ENCODE measurements around the gene CD200R1. TPM values are rescaled to one million over a fixed set of nuclear protein-coding genes. Genes with fewer than 3 reads are reported as not detected.

CD200R1 gene
- total and polyA plus RNA-seq, 7 experiments from 2014 or later = 11.2 to 22.9 (median 18.8) TPM

- ChIA-PET POLR2A (interaction anchor here (1.8 to 11.8 kb wide), 4 partner anchors 8 to 34 kb away, joined by 4 to 168 read pairs (median 58); partner anchors contain the start of genes CD200R1 and GTPBP8), CTCF (interaction anchor here (1.5 kb wide), 1 partner anchor 29 kb away, joined by 4 read pairs; no protein-coding TSS in a partner anchor)
- Histone ChIP-seq H3K4me3 (ENCODE audit: low read length) (no peak overlapping the region), H3K4me1 (ENCODE audit: control insufficient read depth in 2 of 2, insufficient read depth in 2 of 2, low read length in 2 of 2) (peaks cover 13 to 59% of the 10 kb centered on the region in 2 donors), H3K9me3 (ENCODE audit: control insufficient read depth in 2 of 3, low read length in 3 of 3) (no peaks in the 10 kb centered on the region), H3K27ac (ENCODE audit: low read depth, low read length) (peak overlapping the region; percentile 78), H3K36me3 (ENCODE audit: control insufficient read depth in 2 of 3, insufficient read depth in 3 of 3, low read length in 3 of 3) (peaks cover 0 to 19% (median 7%) of the 10 kb centered on the region in 3 experiments), H3K27me3 (ENCODE audit: control insufficient read depth in 2 of 2, insufficient read depth in 2 of 2, low read length in 2 of 2) (no peaks in the 10 kb centered on the region)
- ATAC-seq = no peak
- Mint-ChIP-seq H3K9me3 (no peaks in the 10 kb centered on the region), H3K4me1 (peaks cover 39 to 100% (median 97%) of the 10 kb centered on the region in 7 donors), H3K27me3 (no peaks in the 10 kb centered on the region), H3K27ac (peak overlapping the region in 8 of 9 donors; percentile 87 to 98 (median 93)), H3K4me3 (peak overlapping the region in 2 of 10 donors; percentile 34 to 81), H3K36me3 (peaks cover 12 to 49% (median 37%) of the 10 kb centered on the region in 5 donors)
- intact Hi-C loops (cut with micrococcal nuclease) = loop anchor here in 1 of 2 donors (5.0 to 10.0 kb wide), 2 partner anchors 533 to 876 kb away; partner anchors contain the start of gene GCSAM
- DNase-seq = no peak
Observed at GRCh38 chr3:113008117-113008516, 33.2 kb upstream of the CD200R1 start.

GRCh38 chr3:113006359-113007056 lies 31.6 kb upstream of the CD200R1 start:
- H3K27ac Mint-ChIP-seq = peak overlapping the region; percentile 85 to 98 (median 93)
- no peaks in the 10 kb centered on the region for H3K27me3 Mint-ChIP-seq
- Histone ChIP-seq H3K9me3 (ENCODE audit: control insufficient read depth in 2 of 3, low read length in 3 of 3) (no peaks in the 10 kb centered on the region), H3K27ac (ENCODE audit: low read depth, low read length) (peak overlapping the region; percentile 78), H3K4me1 (ENCODE audit: control insufficient read depth in 2 of 2, insufficient read depth in 2 of 2, low read length in 2 of 2) (peaks cover 22 to 67% of the 10 kb centered on the region in 2 donors), H3K36me3 (ENCODE audit: control insufficient read depth in 2 of 3, insufficient read depth in 3 of 3, low read length in 3 of 3) (peaks cover 0 to 23% (median 3%) of the 10 kb centered on the region in 3 experiments), H3K27me3 (ENCODE audit: control insufficient read depth in 2 of 2, insufficient read depth in 2 of 2, low read length in 2 of 2) (no peaks in the 10 kb centered on the region), H3K4me3 (ENCODE audit: low read length) (peak overlapping the region; percentile 24)
- intact Hi-C loops (cut with micrococcal nuclease) = loop anchor here in 1 of 2 donors (5.0 to 10.0 kb wide), 2 partner anchors 532 to 874 kb away; partner anchors contain the start of gene GCSAM
- DNase-seq (peak in 1 of 9 donors; percentile 49), ATAC-seq (no peak)
- ChIA-PET CTCF (interaction anchor here (0.6 to 2.6 kb wide), 5 partner anchors 10 to 272 kb away, joined by 3 to 7 read pairs (median 4); partner anchors contain the start of gene CD200R1), POLR2A (interaction anchor here (0.6 to 11.8 kb wide), 7 partner anchors 11 to 57 kb away, joined by 3 to 168 read pairs (median 6); partner anchors contain the start of genes CD200R1 and GTPBP8)
- H3K36me3 Mint-ChIP-seq = peaks cover 5 to 53% (median 32%) of the 10 kb centered on the region in 5 donors
- peaks cover 40 to 100% (median 96%) of the 10 kb centered on the region in 7 donors for H3K4me1 Mint-ChIP-seq
- peak overlapping the region; percentile 60 to 84 (median 82) for H3K4me3 Mint-ChIP-seq
- H3K9me3 Mint-ChIP-seq = no peaks in the 10 kb centered on the region

DNA sequence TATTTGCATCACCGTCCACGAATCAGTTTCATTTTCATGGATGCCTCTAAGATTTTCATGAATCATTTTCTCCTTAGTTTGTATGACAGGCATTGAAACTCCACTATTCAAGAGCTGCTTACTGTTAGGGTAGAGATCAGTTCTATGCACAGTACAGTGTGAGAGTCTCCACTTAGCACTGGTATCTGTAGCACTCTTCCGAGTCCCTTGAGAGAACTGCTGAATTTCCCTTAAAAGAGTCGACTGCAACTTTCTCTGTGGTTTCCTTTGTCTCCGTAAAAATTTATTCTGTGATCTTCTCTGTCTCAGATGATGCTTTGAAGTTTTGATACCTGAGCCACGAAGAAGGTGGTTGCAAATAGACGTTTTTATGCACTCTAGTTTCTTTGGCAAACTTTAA lies 30.7 kb upstream of the CD200R1 start:
- ChIA-PET CTCF (interaction anchor here (1.2 to 2.6 kb wide), 4 partner anchors 9 to 271 kb away, joined by 3 to 7 read pairs (median 4); partner anchors contain the start of gene CD200R1), POLR2A (interaction anchor here (10.5 to 11.8 kb wide), 2 partner anchors 12 to 14 kb away, joined by 106 to 168 read pairs; partner anchors contain the start of gene GTPBP8)
- no peaks in the 10 kb centered on the region for H3K27me3 Mint-ChIP-seq
- peak overlapping the region; percentile 60 to 84 (median 82) for H3K4me3 Mint-ChIP-seq
- peak overlapping the region; percentile 78 for H3K27ac ChIP-seq (ENCODE audit: low read depth, low read length)
- H3K4me3 ChIP-seq (ENCODE audit: low read length) = peak overlapping the region; percentile 24
- H3K9me3 Mint-ChIP-seq = no peaks in the 10 kb centered on the region
- ATAC-seq (peak; percentile 94), DNase-seq (peak in 7 of 9 donors; percentile 65 to 85 (median 80))
- no peaks in the 10 kb centered on the region for H3K9me3 ChIP-seq (ENCODE audit: control insufficient read depth in 2 of 3, low read length in 3 of 3)
- peaks cover 0 to 29% (median 3%) of the 10 kb centered on the region in 3 experiments for H3K36me3 ChIP-seq (ENCODE audit: control insufficient read depth in 2 of 3, insufficient read depth in 3 of 3, low read length in 3 of 3)
- peaks cover 22 to 71% of the 10 kb centered on the region in 2 donors for H3K4me1 ChIP-seq (ENCODE audit: control insufficient read depth in 2 of 2, insufficient read depth in 2 of 2, low read length in 2 of 2)
- H3K27ac Mint-ChIP-seq = peak overlapping the region; percentile 85 to 98 (median 93)
- H3K27me3 ChIP-seq (ENCODE audit: control insufficient read depth in 2 of 2, insufficient read depth in 2 of 2, low read length in 2 of 2) = no peaks in the 10 kb centered on the region
- intact Hi-C loops (cut with micrococcal nuclease) = loop anchor here (1.0 to 10.0 kb wide), 9 partner anchors 13 to 873 kb away; partner anchors contain the start of genes CD200R1 (in 1 of the 2), GCSAM (in 1 of the 2) and GTPBP8 (in 1 of the 2)
- peaks cover 42 to 100% (median 96%) of the 10 kb centered on the region in 7 donors for H3K4me1 Mint-ChIP-seq
- peaks cover 8 to 51% (median 33%) of the 10 kb centered on the region in 5 donors for H3K36me3 Mint-ChIP-seq

GRCh38 chr3:113002679-113003078 lies 27.8 kb upstream of the CD200R1 start:
- H3K9me3 Mint-ChIP-seq = no peaks in the 10 kb centered on the region
- no peaks in the 10 kb centered on the region for H3K27me3 ChIP-seq (ENCODE audit: control insufficient read depth in 2 of 2, insufficient read depth in 2 of 2, low read length in 2 of 2)
- H3K9me3 ChIP-seq (ENCODE audit: control insufficient read depth in 2 of 3, low read length in 3 of 3) = no peaks in the 10 kb centered on the region
- H3K27ac Mint-ChIP-seq = peak overlapping the region; percentile 74 to 98 (median 89)
- peaks cover 0 to 28% (median 24%) of the 10 kb centered on the region in 3 experiments for H3K36me3 ChIP-seq (ENCODE audit: control insufficient read depth in 2 of 3, insufficient read depth in 3 of 3, low read length in 3 of 3)
- peak in 7 of 9 donors; percentile 27 to 53 (median 41) for DNase-seq
- H3K27me3 Mint-ChIP-seq = no peaks in the 10 kb centered on the region
- peak; percentile 50 for ATAC-seq
- peak overlapping the region in 8 of 10 donors; percentile 19 to 70 (median 48) for H3K4me3 Mint-ChIP-seq
- CTCF ChIA-PET = interaction anchor here (0.6 to 2.5 kb wide), 3 partner anchors 10 to 24 kb away, joined by 3 to 12 read pairs (median 3); partner anchors contain the start of gene GTPBP8
- H3K27ac ChIP-seq (ENCODE audit: low read depth, low read length) = peak overlapping the region; percentile 78
- intact Hi-C loops (cut with micrococcal nuclease) = loop anchor here (1.0 to 10.0 kb wide), 3 partner anchors 8 to 528 kb away; no protein-coding TSS in a partner anchor
- peaks cover 22 to 61% of the 10 kb centered on the region in 2 donors for H3K4me1 ChIP-seq (ENCODE audit: control insufficient read depth in 2 of 2, insufficient read depth in 2 of 2, low read length in 2 of 2)
- H3K4me1 Mint-ChIP-seq = peaks cover 33 to 99% (median 91%) of the 10 kb centered on the region in 7 donors
- POLR2A ChIA-PET = interaction anchor here (1.2 to 11.8 kb wide), 4 partner anchors 11 to 28 kb away, joined by 3 to 168 read pairs (median 56); partner anchors contain the start of genes CD200R1 and GTPBP8
- H3K36me3 Mint-ChIP-seq = peaks cover 11 to 52% (median 32%) of the 10 kb centered on the region in 5 donors
- no peak overlapping the region for H3K4me3 ChIP-seq (ENCODE audit: low read length)

DNA sequence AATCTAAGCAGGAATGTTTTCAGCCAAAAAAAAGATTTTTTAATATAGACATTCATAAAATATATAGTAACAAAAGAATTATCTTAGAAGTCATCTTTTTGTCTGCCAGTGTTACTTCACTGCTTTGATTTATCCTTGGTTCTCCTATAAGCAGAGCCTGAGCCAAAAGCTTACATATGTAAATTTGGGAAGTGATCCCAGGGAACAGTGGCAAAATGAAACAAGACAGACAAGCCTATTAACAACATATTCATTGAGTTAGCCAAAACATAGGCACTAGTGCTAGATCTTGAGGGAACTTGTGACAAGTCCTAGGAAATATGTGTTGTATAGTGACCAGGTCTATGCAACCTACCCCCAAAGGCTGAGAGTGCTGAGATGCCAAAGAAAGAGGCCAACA lies 27.1 kb upstream of the CD200R1 start:
- no peaks in the 10 kb centered on the region for H3K27me3 ChIP-seq (ENCODE audit: control insufficient read depth in 2 of 2, insufficient read depth in 2 of 2, low read length in 2 of 2)
- no peaks in the 10 kb centered on the region for H3K9me3 ChIP-seq (ENCODE audit: control insufficient read depth in 2 of 3, low read length in 3 of 3)
- peak overlapping the region; percentile 78 for H3K27ac ChIP-seq (ENCODE audit: low read depth, low read length)
- H3K27ac Mint-ChIP-seq = peak overlapping the region; percentile 74 to 98 (median 89)
- ATAC-seq = no peak
- H3K27me3 Mint-ChIP-seq = no peaks in the 10 kb centered on the region
- intact Hi-C loops (cut with micrococcal nuclease) = loop anchor here (1.0 to 10.0 kb wide), 3 partner anchors 8 to 527 kb away; no protein-coding TSS in a partner anchor
- no peak for DNase-seq
- H3K4me3 Mint-ChIP-seq = peak overlapping the region in 4 of 10 donors; percentile 28 to 70 (median 48)
- no peak overlapping the region for H3K4me3 ChIP-seq (ENCODE audit: low read length)
- CTCF ChIA-PET = interaction anchor here (0.7 to 2.5 kb wide), 5 partner anchors 11 to 262 kb away, joined by 3 to 12 read pairs (median 3); partner anchors contain the start of genes CD200R1 and GTPBP8
- peaks cover 28 to 97% (median 87%) of the 10 kb centered on the region in 7 donors for H3K4me1 Mint-ChIP-seq
- POLR2A ChIA-PET = interaction anchor here (1.5 to 11.8 kb wide), 3 partner anchors 11 to 25 kb away, joined by 3 to 168 read pairs (median 106); partner anchors contain the start of gene GTPBP8
- H3K9me3 Mint-ChIP-seq = no peaks in the 10 kb centered on the region
- H3K36me3 Mint-ChIP-seq = peaks cover 9 to 48% (median 31%) of the 10 kb centered on the region in 5 donors
- peaks cover 22 to 54% of the 10 kb centered on the region in 2 donors for H3K4me1 ChIP-seq (ENCODE audit: control insufficient read depth in 2 of 2, insufficient read depth in 2 of 2, low read length in 2 of 2)
- peaks cover 0 to 27% (median 26%) of the 10 kb centered on the region in 3 experiments for H3K36me3 ChIP-seq (ENCODE audit: control insufficient read depth in 2 of 3, insufficient read depth in 3 of 3, low read length in 3 of 3)

All from naive thymus-derived CD4-positive, alpha-beta T cell (primary cell).